Measurements from ENCODE around the gene PKD1. TPM values are rescaled to one million over a fixed set of nuclear protein-coding genes. Genes with fewer than 3 reads are reported as not detected.
"Not testable (repeated sequence)": the region's sequence is repeated elsewhere in the genome, so short reads cannot be mapped to it uniquely, and the experiment has no call there.

PKD1 gene
- polyA plus RNA-seq, 3 donors, result 96.5 to 119 (median 115) TPM

- not testable (repeated sequence) for DNase-seq
These were observed 9.4 kb downstream of the PKD1 start for GRCh38 chr16:2126161-2126743.

GRCh38 chr16:2125609-2126008 is 10.1 kb downstream of the PKD1 start:
- DNase-seq, result not testable (repeated sequence)

GRCh38 chr16:2124694-2125444 is 10.8 kb downstream of the PKD1 start:
- DNase-seq, result peak; percentile 54

- DNase-seq, result not testable (repeated sequence)
These were observed 11.4 kb downstream of the PKD1 start for GRCh38 chr16:2124377-2124693.

GRCh38 chr16:2123706-2124376 is 11.9 kb downstream of the PKD1 start:
- DNase-seq, result not testable (repeated sequence)

- DNase-seq, result not testable (repeated sequence)
These were observed 12.6 kb downstream of the PKD1 start for GRCh38 chr16:2122934-2123683.

- DNase-seq, result no peak
These were observed 13.3 kb downstream of the PKD1 start for GRCh38 chr16:2122429-2122828.

GRCh38 chr16:2121853-2122252 is 13.8 kb downstream of the PKD1 start:
- no peak for DNase-seq

- not testable (repeated sequence) for DNase-seq
These were observed 14.4 kb downstream of the PKD1 start for GRCh38 chr16:2121325-2121724.

- not testable (repeated sequence) for DNase-seq
These were observed 17.6 kb downstream of the PKD1 start for GRCh38 chr16:2117960-2118722.

GRCh38 chr16:2117341-2117740 is 18.4 kb downstream of the PKD1 start:
- not testable (repeated sequence) for DNase-seq

- not testable (repeated sequence) for DNase-seq
These were observed 19.3 kb downstream of the PKD1 start for GRCh38 chr16:2116428-2116827.

- DNase-seq, result no peak
These were observed 20.1 kb downstream of the PKD1 start for GRCh38 chr16:2115591-2115973.

- not testable (repeated sequence) for DNase-seq
These were observed 20.7 kb downstream of the PKD1 start for GRCh38 chr16:2114885-2115590.

GRCh38 chr16:2114225-2114624 is 21.5 kb downstream of the PKD1 start:
- DNase-seq, result not testable (repeated sequence)

- not testable (repeated sequence) for DNase-seq
These were observed 23.1 kb downstream of the PKD1 start for GRCh38 chr16:2112539-2113106.

- DNase-seq, result not testable (repeated sequence)
These were observed 24.0 kb downstream of the PKD1 start for GRCh38 chr16:2111412-2112335.

- not testable (repeated sequence) for DNase-seq
These were observed 24.7 kb downstream of the PKD1 start for GRCh38 chr16:2111009-2111353.

GRCh38 chr16:2110332-2111008 is 25.2 kb downstream of the PKD1 start:
- DNase-seq, result not testable (repeated sequence)

Measured in renal pelvis (tissue), 4 donors.